GM23338 (cell line): ENCODE measurements around the gene RAI14.

Experiments
- CREB1 ChIP-seq: fragments of 250-450 bp; sonication (Bioruptor Pico); IDR thresholded peaks from 2 replicates; pipeline ENCODE4 v1.5.0; 2020; ENCODE audit warnings: low read depth, mild to moderate bottlenecking, moderate library complexity
- CTCF ChIP-seq, 2 experiments: fragments of 200-600 bp in 1 of 2; sonication (generic) in 1 of 2; conservative IDR thresholded peaks; 2 replicates each; pipeline versions ENCODE4 v1.5.1 to v1.6.1; 2016 to 2017; ENCODE audit warnings: antibody characterized with exemption in 2 of 2, low read depth in 2 of 2, mild to moderate bottlenecking in 2 of 2, moderate library complexity in 1 of 2
- ETS1 ChIP-seq: IDR thresholded peaks from 2 replicates; pipeline ENCODE4 v1.6.1; 2016; ENCODE audit warnings: antibody characterized with exemption
- EZH2 ChIP-seq: fragments of 200-600 bp; sonication (generic); IDR thresholded peaks from one replicate; pipeline ENCODE4 v1.8.0; 2017; ENCODE audit warnings: antibody characterized with exemption, mild to moderate bottlenecking, low read depth; ENCODE audit not compliant: unreplicated experiment
- EZH2phosphoT487 ChIP-seq: fragments of 200-600 bp; sonication (generic); IDR thresholded peaks from one replicate; pipeline ENCODE4 v1.8.1; 2018; ENCODE audit warnings: antibody characterized with exemption; ENCODE audit not compliant: unreplicated experiment
- JUNB ChIP-seq: IDR thresholded peaks from one replicate; pipeline ENCODE4 v1.6.1; 2016; ENCODE audit warnings: antibody characterized with exemption; ENCODE audit not compliant: unreplicated experiment
- NANOG ChIP-seq: IDR thresholded peaks from 2 replicates; pipeline ENCODE4 v1.6.1; 2016; ENCODE audit warnings: antibody characterized with exemption, borderline replicate concordance
- POLR2AphosphoS5 ChIP-seq: IDR thresholded peaks from 2 replicates; pipeline ENCODE4 v1.6.1; 2016; ENCODE audit warnings: antibody characterized with exemption, low read depth
- REST ChIP-seq: IDR thresholded peaks from one replicate; pipeline ENCODE4 v1.6.1; 2018; ENCODE audit warnings: antibody characterized with exemption; ENCODE audit not compliant: unreplicated experiment
- STAT1 ChIP-seq: IDR thresholded peaks from one replicate; pipeline ENCODE4 v1.6.1; 2016; ENCODE audit warnings: antibody characterized with exemption; ENCODE audit not compliant: unreplicated experiment
- ZNF114 ChIP-seq: fragments of 250-450 bp; sonication (Bioruptor Pico); IDR thresholded peaks from 2 replicates; pipeline ENCODE4 v1.5.0; 2020; ENCODE audit warnings: mild to moderate bottlenecking, moderate library complexity
- ZNF331 ChIP-seq: fragments of 250-450 bp; sonication (Bioruptor Pico); IDR thresholded peaks from 2 replicates; pipeline ENCODE4 v1.5.0; 2020; ENCODE audit warnings: low read depth, mild to moderate bottlenecking, moderate library complexity
- TF ChIP-seq, protein P1 (sequence below): fragments of 250-450 bp; sonication (Bioruptor Pico); IDR thresholded peaks from 2 replicates; pipeline ENCODE4 v1.5.0; 2020; ENCODE audit warnings: mild to moderate bottlenecking, moderate library complexity

- no peak for TF ChIP-seq CTCF (conservative IDR thresholded peaks at IDR 0.05; ENCODE audit: low read depth in 2 of 2)
- TF ChIP-seq POLR2AphosphoS5 = no peak
- TF ChIP-seq REST = no peak
- no peak for TF ChIP-seq EZH2
- no peak for TF ChIP-seq JUNB
- TF ChIP-seq EZH2phosphoT487 = no peak
- no peak for TF ChIP-seq STAT1
- TF ChIP-seq ETS1 = no peak
- TF ChIP-seq CREB1 (CRISPR knock-in tag) = no peak
- TF ChIP-seq ZNF331 (CRISPR knock-in tag) = no peak
- no peak for TF ChIP-seq NANOG
- TF ChIP-seq, protein P1, sequence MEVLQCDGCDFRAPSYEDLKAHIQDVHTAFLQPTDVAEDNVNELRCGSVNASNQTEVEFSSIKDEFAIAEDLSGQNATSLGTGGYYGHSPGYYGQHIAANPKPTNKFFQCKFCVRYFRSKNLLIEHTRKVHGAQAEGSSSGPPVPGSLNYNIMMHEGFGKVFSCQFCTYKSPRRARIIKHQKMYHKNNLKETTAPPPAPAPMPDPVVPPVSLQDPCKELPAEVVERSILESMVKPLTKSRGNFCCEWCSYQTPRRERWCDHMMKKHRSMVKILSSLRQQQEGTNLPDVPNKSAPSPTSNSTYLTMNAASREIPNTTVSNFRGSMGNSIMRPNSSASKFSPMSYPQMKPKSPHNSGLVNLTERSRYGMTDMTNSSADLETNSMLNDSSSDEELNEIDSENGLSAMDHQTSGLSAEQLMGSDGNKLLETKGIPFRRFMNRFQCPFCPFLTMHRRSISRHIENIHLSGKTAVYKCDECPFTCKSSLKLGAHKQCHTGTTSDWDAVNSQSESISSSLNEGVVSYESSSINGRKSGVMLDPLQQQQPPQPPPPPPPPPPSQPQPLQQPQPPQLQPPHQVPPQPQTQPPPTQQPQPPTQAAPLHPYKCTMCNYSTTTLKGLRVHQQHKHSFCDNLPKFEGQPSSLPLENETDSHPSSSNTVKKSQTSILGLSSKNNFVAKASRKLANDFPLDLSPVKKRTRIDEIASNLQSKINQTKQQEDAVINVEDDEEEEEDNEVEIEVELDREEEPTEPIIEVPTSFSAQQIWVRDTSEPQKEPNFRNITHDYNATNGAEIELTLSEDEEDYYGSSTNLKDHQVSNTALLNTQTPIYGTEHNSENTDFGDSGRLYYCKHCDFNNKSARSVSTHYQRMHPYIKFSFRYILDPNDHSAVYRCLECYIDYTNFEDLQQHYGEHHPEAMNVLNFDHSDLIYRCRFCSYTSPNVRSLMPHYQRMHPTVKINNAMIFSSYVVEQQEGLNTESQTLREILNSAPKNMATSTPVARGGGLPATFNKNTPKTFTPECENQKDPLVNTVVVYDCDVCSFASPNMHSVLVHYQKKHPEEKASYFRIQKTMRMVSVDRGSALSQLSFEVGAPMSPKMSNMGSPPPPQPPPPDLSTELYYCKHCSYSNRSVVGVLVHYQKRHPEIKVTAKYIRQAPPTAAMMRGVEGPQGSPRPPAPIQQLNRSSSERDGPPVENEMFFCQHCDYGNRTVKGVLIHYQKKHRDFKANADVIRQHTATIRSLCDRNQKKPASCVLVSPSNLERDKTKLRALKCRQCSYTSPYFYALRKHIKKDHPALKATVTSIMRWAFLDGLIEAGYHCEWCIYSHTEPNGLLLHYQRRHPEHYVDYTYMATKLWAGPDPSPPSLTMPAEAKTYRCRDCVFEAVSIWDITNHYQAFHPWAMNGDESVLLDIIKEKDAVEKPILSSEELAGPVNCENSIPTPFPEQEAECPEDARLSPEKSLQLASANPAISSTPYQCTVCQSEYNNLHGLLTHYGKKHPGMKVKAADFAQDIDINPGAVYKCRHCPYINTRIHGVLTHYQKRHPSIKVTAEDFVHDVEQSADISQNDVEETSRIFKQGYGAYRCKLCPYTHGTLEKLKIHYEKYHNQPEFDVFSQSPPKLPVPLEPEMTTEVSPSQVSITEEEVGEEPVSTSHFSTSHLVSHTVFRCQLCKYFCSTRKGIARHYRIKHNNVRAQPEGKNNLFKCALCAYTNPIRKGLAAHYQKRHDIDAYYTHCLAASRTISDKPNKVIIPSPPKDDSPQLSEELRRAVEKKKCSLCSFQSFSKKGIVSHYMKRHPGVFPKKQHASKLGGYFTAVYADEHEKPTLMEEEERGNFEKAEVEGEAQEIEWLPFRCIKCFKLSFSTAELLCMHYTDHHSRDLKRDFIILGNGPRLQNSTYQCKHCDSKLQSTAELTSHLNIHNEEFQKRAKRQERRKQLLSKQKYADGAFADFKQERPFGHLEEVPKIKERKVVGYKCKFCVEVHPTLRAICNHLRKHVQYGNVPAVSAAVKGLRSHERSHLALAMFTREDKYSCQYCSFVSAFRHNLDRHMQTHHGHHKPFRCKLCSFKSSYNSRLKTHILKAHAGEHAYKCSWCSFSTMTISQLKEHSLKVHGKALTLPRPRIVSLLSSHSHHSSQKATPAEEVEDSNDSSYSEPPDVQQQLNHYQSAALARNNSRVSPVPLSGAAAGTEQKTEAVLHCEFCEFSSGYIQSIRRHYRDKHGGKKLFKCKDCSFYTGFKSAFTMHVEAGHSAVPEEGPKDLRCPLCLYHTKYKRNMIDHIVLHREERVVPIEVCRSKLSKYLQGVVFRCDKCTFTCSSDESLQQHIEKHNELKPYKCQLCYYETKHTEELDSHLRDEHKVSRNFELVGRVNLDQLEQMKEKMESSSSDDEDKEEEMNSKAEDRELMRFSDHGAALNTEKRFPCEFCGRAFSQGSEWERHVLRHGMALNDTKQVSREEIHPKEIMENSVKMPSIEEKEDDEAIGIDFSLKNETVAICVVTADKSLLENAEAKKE (CRISPR knock-in tag) = no peak
- TF ChIP-seq ZNF114 (CRISPR knock-in tag) = no peak
These were observed 3.2 kb upstream of the RAI14 start for GRCh38 chr5:34652914-34653313.
